ENCODE measurements around the gene SS18L1. TPM values are rescaled to one million over a fixed set of nuclear protein-coding genes. Genes with fewer than 3 reads are reported as not detected.

SS18L1 gene
- total RNA-seq, 2 experiments from 2014 or later, result 17.0 to 17.7 TPM

DNA sequence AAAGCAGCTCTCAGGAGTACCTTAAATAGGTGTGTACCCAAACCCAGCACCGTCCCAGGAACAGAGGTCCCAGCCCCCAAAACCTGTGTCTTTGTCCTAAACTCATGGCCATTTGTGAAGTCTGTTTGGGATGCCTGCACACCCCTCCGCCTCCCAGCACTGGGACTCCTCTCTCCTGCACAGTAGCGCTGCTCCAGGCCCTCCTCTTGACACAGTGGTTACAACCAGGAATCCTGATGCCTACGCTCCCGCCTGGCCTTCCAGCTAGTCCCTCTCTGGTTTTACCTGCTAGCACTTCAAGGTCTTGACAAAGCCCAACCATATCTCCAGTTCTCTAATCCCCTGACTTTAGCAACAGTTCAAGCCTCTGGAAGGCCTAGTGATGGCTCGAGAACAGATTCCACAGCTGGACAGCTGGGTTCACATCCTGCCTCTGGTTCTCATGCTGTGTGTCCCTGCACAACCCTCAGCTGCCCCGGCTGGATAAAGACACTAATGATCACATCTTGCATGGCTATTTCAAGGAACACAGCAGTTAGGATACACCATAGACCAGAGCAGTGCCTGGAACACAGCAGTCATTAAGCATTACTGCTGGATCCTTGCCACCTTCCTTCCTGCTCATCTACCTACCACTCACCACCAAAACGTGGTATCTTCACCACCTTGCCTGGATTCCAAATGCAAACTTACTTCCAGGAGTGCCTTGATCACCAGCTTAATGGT is 5.9 kb upstream of the SS18L1 start:
- no peak for TF ChIP-seq EZH2phosphoT487 (IDR thresholded peaks at IDR 0.05; ENCODE audit: borderline replicate concordance, low read depth, low read length)
- TF ChIP-seq, protein P1, sequence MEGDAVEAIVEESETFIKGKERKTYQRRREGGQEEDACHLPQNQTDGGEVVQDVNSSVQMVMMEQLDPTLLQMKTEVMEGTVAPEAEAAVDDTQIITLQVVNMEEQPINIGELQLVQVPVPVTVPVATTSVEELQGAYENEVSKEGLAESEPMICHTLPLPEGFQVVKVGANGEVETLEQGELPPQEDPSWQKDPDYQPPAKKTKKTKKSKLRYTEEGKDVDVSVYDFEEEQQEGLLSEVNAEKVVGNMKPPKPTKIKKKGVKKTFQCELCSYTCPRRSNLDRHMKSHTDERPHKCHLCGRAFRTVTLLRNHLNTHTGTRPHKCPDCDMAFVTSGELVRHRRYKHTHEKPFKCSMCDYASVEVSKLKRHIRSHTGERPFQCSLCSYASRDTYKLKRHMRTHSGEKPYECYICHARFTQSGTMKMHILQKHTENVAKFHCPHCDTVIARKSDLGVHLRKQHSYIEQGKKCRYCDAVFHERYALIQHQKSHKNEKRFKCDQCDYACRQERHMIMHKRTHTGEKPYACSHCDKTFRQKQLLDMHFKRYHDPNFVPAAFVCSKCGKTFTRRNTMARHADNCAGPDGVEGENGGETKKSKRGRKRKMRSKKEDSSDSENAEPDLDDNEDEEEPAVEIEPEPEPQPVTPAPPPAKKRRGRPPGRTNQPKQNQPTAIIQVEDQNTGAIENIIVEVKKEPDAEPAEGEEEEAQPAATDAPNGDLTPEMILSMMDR (conservative IDR thresholded peaks at IDR 0.05; ENCODE audit: low read length), result no peak
- Histone ChIP-seq H3K4me3 (ENCODE audit: low read depth, low read length, poor library complexity, severe bottlenecking) (no peak overlapping the region), H3K9me2 (ENCODE audit: insufficient read depth, low read length) (no peaks in the 10 kb centered on the region), H3K4me1 (ENCODE audit: insufficient read depth, low read length, poor library complexity, severe bottlenecking) (peaks cover 15% of the 10 kb centered on the region), H3K36me3 (ENCODE audit: insufficient read depth, low read length) (peaks cover 99% of the 10 kb centered on the region), H3K27ac (ENCODE audit: low read depth, low read length, poor library complexity, severe bottlenecking) (no peak overlapping the region), H3K4me2 (ENCODE audit: low read length) (no peak overlapping the region), H4K20me1 (ENCODE audit: insufficient read depth, low read length) (peaks cover 23% of the 10 kb centered on the region), H3K79me2 (ENCODE audit: insufficient read depth, low read depth, low read length) (peaks cover 40% of the 10 kb centered on the region), H2AFZ (ENCODE audit: low read length) (no peak overlapping the region), H3K9me3 (ENCODE audit: low read length) (no peaks in the 10 kb centered on the region)
- BruUV-seq (replicated peaks), result no TSS peak
- no peak for DNase-seq (ENCODE audit: low spot score)
- intact Hi-C loops (cut with micrococcal nuclease; ENCODE audit: unreplicated experiment), result loop anchor here (2.0 kb wide), 1 partner anchor 157 kb away; no protein-coding TSS in a partner anchor
- CTCF ChIA-PET (ENCODE audit: unreplicated experiment), result no interaction called here
- POLR2A ChIA-PET, result no interaction called here

GRCh38 chr20:62138204-62138543 is 5.4 kb upstream of the SS18L1 start:
- H3K9me2 ChIP-seq (ENCODE audit: insufficient read depth, low read length), result no peaks in the 10 kb centered on the region
- no peak for DNase-seq (ENCODE audit: low spot score)
- peaks cover 15% of the 10 kb centered on the region for H3K4me1 ChIP-seq (ENCODE audit: insufficient read depth, low read length, poor library complexity, severe bottlenecking)
- intact Hi-C loops (cut with micrococcal nuclease; ENCODE audit: unreplicated experiment), result no loop called here
- TF ChIP-seq, protein P1 (conservative IDR thresholded peaks at IDR 0.05; ENCODE audit: low read length), result no peak
- no peak for TF ChIP-seq EZH2phosphoT487 (IDR thresholded peaks at IDR 0.05; ENCODE audit: borderline replicate concordance, low read depth, low read length)
- no peak overlapping the region for H2AFZ ChIP-seq (ENCODE audit: low read length)
- BruUV-seq (replicated peaks), result no TSS peak
- POLR2A ChIA-PET, result no interaction called here
- no peak overlapping the region for H3K27ac ChIP-seq (ENCODE audit: low read depth, low read length, poor library complexity, severe bottlenecking)
- H3K4me3 ChIP-seq (ENCODE audit: low read depth, low read length, poor library complexity, severe bottlenecking), result no peak overlapping the region
- CTCF ChIA-PET (ENCODE audit: unreplicated experiment), result no interaction called here
- peaks cover 93% of the 10 kb centered on the region for H3K36me3 ChIP-seq (ENCODE audit: insufficient read depth, low read length)
- H3K79me2 ChIP-seq (ENCODE audit: insufficient read depth, low read depth, low read length), result peaks cover 42% of the 10 kb centered on the region
- peaks cover 23% of the 10 kb centered on the region for H4K20me1 ChIP-seq (ENCODE audit: insufficient read depth, low read length)
- no peak overlapping the region for H3K4me2 ChIP-seq (ENCODE audit: low read length)
- H3K9me3 ChIP-seq (ENCODE audit: low read length), result no peaks in the 10 kb centered on the region

GRCh38 chr20:62138912-62139311 is 4.7 kb upstream of the SS18L1 start:
- BruUV-seq (replicated peaks), result TSS peak; percentile 16
- Histone ChIP-seq H3K36me3 (ENCODE audit: insufficient read depth, low read length) (peaks cover 86% of the 10 kb centered on the region), H3K9me3 (ENCODE audit: low read length) (no peaks in the 10 kb centered on the region), H3K4me1 (ENCODE audit: insufficient read depth, low read length, poor library complexity, severe bottlenecking) (peaks cover 15% of the 10 kb centered on the region), H3K79me2 (ENCODE audit: insufficient read depth, low read depth, low read length) (peaks cover 42% of the 10 kb centered on the region), H3K4me2 (ENCODE audit: low read length) (no peak overlapping the region), H4K20me1 (ENCODE audit: insufficient read depth, low read length) (peaks cover 23% of the 10 kb centered on the region), H3K27ac (ENCODE audit: low read depth, low read length, poor library complexity, severe bottlenecking) (no peak overlapping the region), H3K9me2 (ENCODE audit: insufficient read depth, low read length) (no peaks in the 10 kb centered on the region), H2AFZ (ENCODE audit: low read length) (no peak overlapping the region), H3K4me3 (ENCODE audit: low read depth, low read length, poor library complexity, severe bottlenecking) (no peak overlapping the region)
- ChIA-PET CTCF (ENCODE audit: unreplicated experiment) (no interaction called here), POLR2A (interaction anchor here (0.8 kb wide), 1 partner anchor 71 kb away, joined by 3 read pairs; no protein-coding TSS in a partner anchor)
- intact Hi-C loops (cut with micrococcal nuclease; ENCODE audit: unreplicated experiment), result no loop called here
- no peak for DNase-seq (ENCODE audit: low spot score)
- TF ChIP-seq, protein P1 (conservative IDR thresholded peaks at IDR 0.05; ENCODE audit: low read length), result no peak
- no peak for TF ChIP-seq EZH2phosphoT487 (IDR thresholded peaks at IDR 0.05; ENCODE audit: borderline replicate concordance, low read depth, low read length)

All from OCI-LY7 (cell line).